HL-60 (cell line): ENCODE results near the gene PDE11A.

ENCODE experiments used
- CTCF ChIP-seq: IDR thresholded peaks from one replicate; pipeline ENCODE4 v1.5.1; 2011; ENCODE audit warnings: low read length, control low read depth, inconsistent platforms; ENCODE audit not compliant: insufficient read depth
- GABPA ChIP-seq: IDR thresholded peaks from 2 replicates; pipeline ENCODE4 v1.6.1; 2012; ENCODE audit warnings: low read depth
- POLR2AphosphoS5 ChIP-seq: IDR thresholded peaks from 2 replicates; pipeline ENCODE4 v1.6.1; 2012; ENCODE audit warnings: low read depth
- SPI1 ChIP-seq: IDR thresholded peaks from 2 replicates; pipeline ENCODE4 v1.6.1; 2012; ENCODE audit warnings: low read depth, mild to moderate bottlenecking, borderline replicate concordance

- TF ChIP-seq CTCF (no peak), POLR2AphosphoS5 (no peak), GABPA (no peak), SPI1 (no peak)
These were observed 406.6 kb downstream of the PDE11A start for GRCh38 chr2:177665948-177666347.
